Neuronal stem cell (in vitro differentiated cells): ENCODE data around the gene ANKRD18B.
"Not testable (repeated sequence)": the region's sequence is repeated elsewhere in the genome, so short reads cannot be mapped to it uniquely, and the experiment has no call there.

Experiments
- DNase-seq: peaks from one replicate; pipeline ENCODE4 v3.0.0-alpha.2; 2013; ENCODE audit warnings: low spot score
- H2AFZ ChIP-seq: one replicate; pipeline ENCODE4 v1.6.1; 2013; ENCODE audit warnings: mild to moderate bottlenecking, low read length, inconsistent platforms
- H2AK5ac ChIP-seq: 2 replicates; pipeline ENCODE4 v1.6.1; 2013; ENCODE audit warnings: low read depth, mild to moderate bottlenecking, inconsistent platforms, low read length, moderate library complexity, mixed read lengths
- H2BK120ac ChIP-seq: 2 replicates; pipeline ENCODE4 v1.6.1; 2013; ENCODE audit warnings: low read depth, mild to moderate bottlenecking, inconsistent platforms, low read length, moderate library complexity, mixed read lengths
- H2BK12ac ChIP-seq: one replicate; pipeline ENCODE4 v1.6.1; 2013; ENCODE audit warnings: low read length, inconsistent platforms
- H2BK15ac ChIP-seq: 2 replicates; pipeline ENCODE4 v1.6.1; 2013; ENCODE audit warnings: mild to moderate bottlenecking, low read length, inconsistent platforms, mixed read lengths
- H2BK5ac ChIP-seq: one replicate; pipeline ENCODE4 v1.6.1; 2013; ENCODE audit warnings: inconsistent platforms, mild to moderate bottlenecking, low read length, moderate library complexity
- H3K14ac ChIP-seq: one replicate; pipeline ENCODE4 v1.6.1; 2013; ENCODE audit warnings: low read length, inconsistent platforms
- H3K18ac ChIP-seq: 2 replicates; pipeline ENCODE4 v1.6.1; 2013; ENCODE audit warnings: low read length, inconsistent platforms
- H3K23ac ChIP-seq: 2 replicates; pipeline ENCODE4 v1.6.1; 2013; ENCODE audit warnings: low read depth, mild to moderate bottlenecking, mixed read lengths, low read length, inconsistent platforms; ENCODE audit not compliant: poor library complexity
- H3K27ac ChIP-seq: replicated peaks from 3 replicates; pipeline ENCODE4 v1.5.1; 2013; ENCODE audit warnings: low read length, inconsistent platforms
- H3K27me3 ChIP-seq, 3 experiments: 2 replicates each; pipeline ENCODE4 v1.6.1; 2013; ENCODE audit warnings: low read length in 3 of 3, mild to moderate bottlenecking in 2 of 3, inconsistent platforms in 1 of 3, low read depth in 1 of 3, mixed read lengths in 1 of 3, moderate library complexity in 1 of 3; ENCODE audit not compliant: control insufficient read depth in 3 of 3, insufficient read depth in 3 of 3
- H3K36me3 ChIP-seq, 2 donors: replicated peaks in 1 of 2; 2 replicates each; pipeline ENCODE4 v1.6.1; 2013; ENCODE audit warnings: low read length in 2 of 2; ENCODE audit not compliant: control insufficient read depth in 2 of 2, insufficient read depth in 2 of 2
- H3K4ac ChIP-seq: 2 replicates; pipeline ENCODE4 v1.6.1; 2013; ENCODE audit warnings: inconsistent platforms, mild to moderate bottlenecking, low read length, moderate library complexity
- H3K4me1 ChIP-seq, 2 donors: 1 replicate in 1 of 2; 2 replicates in 1 of 2; pipeline ENCODE4 v1.6.1; 2013; ENCODE audit warnings: low read length in 2 of 2, low read depth in 1 of 2; ENCODE audit not compliant: control insufficient read depth in 2 of 2, insufficient read depth in 1 of 2
- H3K4me2 ChIP-seq: one replicate; pipeline ENCODE4 v1.6.1; 2013; ENCODE audit warnings: mild to moderate bottlenecking, low read length, inconsistent platforms; ENCODE audit not compliant: insufficient read depth, poor library complexity, severe bottlenecking
- H3K4me3 ChIP-seq, 2 donors: 2 replicates each; pipeline ENCODE4 v1.5.1; 2013; ENCODE audit warnings: low read length in 2 of 2, mild to moderate bottlenecking in 2 of 2, inconsistent platforms in 1 of 2, moderate library complexity in 1 of 2
- H3K79me1 ChIP-seq: one replicate; pipeline ENCODE4 v1.6.1; 2013; ENCODE audit warnings: low read depth, mild to moderate bottlenecking, inconsistent platforms, low read length, moderate library complexity
- H3K9ac ChIP-seq: one replicate; pipeline ENCODE4 v1.6.1; 2013; ENCODE audit warnings: mild to moderate bottlenecking, low read depth, low read length, inconsistent platforms; ENCODE audit not compliant: poor library complexity
- H3K9me3 ChIP-seq, 2 donors: replicated peaks in 1 of 2; 2 replicates each; pipeline versions ENCODE3 to v1.6.1; 2013; ENCODE audit warnings: low read length in 2 of 2, mild to moderate bottlenecking in 2 of 2, inconsistent platforms in 1 of 2, low read depth in 1 of 2, mixed read lengths in 1 of 2, moderate library complexity in 1 of 2; ENCODE audit not compliant: control insufficient read depth in 2 of 2, insufficient read depth in 1 of 2
- H4K8ac ChIP-seq: one replicate; pipeline ENCODE4 v1.6.1; 2013; ENCODE audit warnings: low read depth, mild to moderate bottlenecking, inconsistent platforms, low read length, moderate library complexity
- H4K91ac ChIP-seq: one replicate; pipeline ENCODE4 v1.6.1; 2013; ENCODE audit warnings: low read length, low read depth, mild to moderate bottlenecking, inconsistent platforms; ENCODE audit not compliant: poor library complexity
- WGBS, 2 donors: extraction: QIAGEN DNeasy Blood & Tissue Kit; methylation state at CpG; one replicate each; pipeline ENCODE4 v1.1.7; 2013; ENCODE audit warnings: missing lambda C conversion rate in 2 of 2, mixed read lengths in 1 of 2; ENCODE audit not compliant: insufficient read length in 2 of 2, insufficient replicate concordance in 1 of 2; ENCODE audit errors: extremely low coverage in 2 of 2; 5-methylcytosine and 5-hydroxymethylcytosine counted together

The ANKRD18B gene

GRCh38 chr9:33498387-33498786 lies 25.7 kb upstream of the ANKRD18B start:
- Histone ChIP-seq H3K27me3 (no peaks in the 10 kb centered on the region), H3K4me2 (no peak overlapping the region), H3K36me3 (no peaks in the 10 kb centered on the region), H3K4me1 (no peaks in the 10 kb centered on the region), H3K23ac (no peak overlapping the region), H4K8ac (no peak overlapping the region), H3K18ac (no peak overlapping the region), H2BK12ac (no peak overlapping the region), H4K91ac (no peak overlapping the region), H3K4me3 (no peak overlapping the region), H3K79me1 (no peaks in the 10 kb centered on the region), H2BK5ac (no peak overlapping the region), H2AFZ (no peak overlapping the region), H3K14ac (no peak overlapping the region), H3K9ac (no peak overlapping the region), H2AK5ac (no peak overlapping the region), H3K4ac (no peak overlapping the region), H2BK15ac (no peak overlapping the region), H3K9me3 (no peaks in the 10 kb centered on the region), H2BK120ac (no peak overlapping the region), H3K27ac (no peak overlapping the region)
- DNase-seq, result no peak
- no CpG with 5 or more reads among the region's 1 CpG for WGBS, 2 donors

- no peak overlapping the region for H3K14ac ChIP-seq
- no peak overlapping the region for H3K18ac ChIP-seq
- no peak overlapping the region for H4K8ac ChIP-seq
- no peak overlapping the region for H3K4me3 ChIP-seq
- H3K27me3 ChIP-seq, result no peaks in the 10 kb centered on the region
- H2AFZ ChIP-seq, result no peak overlapping the region
- H3K27ac ChIP-seq, result no peak overlapping the region
- H4K91ac ChIP-seq, result no peak overlapping the region
- peaks cover 0 to 1% of the 10 kb centered on the region in 2 donors for H3K4me1 ChIP-seq
- H3K79me1 ChIP-seq, result no peaks in the 10 kb centered on the region
- no CpG with 5 or more reads among the region's 7 CpGs for WGBS, 2 donors
- no peaks in the 10 kb centered on the region for H3K9me3 ChIP-seq
- no peak for DNase-seq
- no peak overlapping the region for H2BK120ac ChIP-seq
- H3K36me3 ChIP-seq, result no peaks in the 10 kb centered on the region
- H3K23ac ChIP-seq, result no peak overlapping the region
- no peak overlapping the region for H3K9ac ChIP-seq
- no peak overlapping the region for H2BK15ac ChIP-seq
- H3K4ac ChIP-seq, result no peak overlapping the region
- no peak overlapping the region for H2AK5ac ChIP-seq
- H2BK5ac ChIP-seq, result no peak overlapping the region
- no peak overlapping the region for H2BK12ac ChIP-seq
- H3K4me2 ChIP-seq, result no peak overlapping the region
Observed at GRCh38 chr9:33506626-33507370, 17.3 kb upstream of the ANKRD18B start.

- Histone ChIP-seq H3K27ac (peak overlapping the region; percentile 84), H3K4ac (no peak overlapping the region), H2AK5ac (no peak overlapping the region), H3K9ac (peak overlapping the region; percentile 81), H2AFZ (peak overlapping the region; percentile 100), H3K23ac (peak overlapping the region; percentile 73), H4K91ac (peak overlapping the region; percentile 92), H3K79me1 (no peaks in the 10 kb centered on the region), H3K36me3 (no peaks in the 10 kb centered on the region), H3K18ac (peak overlapping the region; percentile 95), H2BK5ac (no peak overlapping the region), H3K9me3 (peaks cover 0 to 3% of the 10 kb centered on the region in 2 donors), H3K4me1 (peaks cover 0 to 1% of the 10 kb centered on the region in 2 donors), H4K8ac (no peak overlapping the region), H2BK12ac (peak overlapping the region; percentile 58), H3K4me3 (peak overlapping the region; percentile 67 to 81), H3K14ac (no peak overlapping the region), H3K4me2 (peak overlapping the region; percentile 49), H2BK15ac (no peak overlapping the region), H2BK120ac (no peak overlapping the region), H3K27me3 (no peaks in the 10 kb centered on the region)
- no peak for DNase-seq
- no CpG with 5 or more reads among the region's 32 CpGs for WGBS, 2 donors
Observed at GRCh38 chr9:33510262-33511183, 13.5 kb upstream of the ANKRD18B start.

GRCh38 chr9:33511184-33511517 lies 12.9 kb upstream of the ANKRD18B start:
- H4K91ac ChIP-seq, H4K8ac ChIP-seq, H3K4me1 ChIP-seq, H2BK15ac ChIP-seq, H3K9me3 ChIP-seq, H2AK5ac ChIP-seq, H2BK120ac ChIP-seq, H3K36me3 ChIP-seq, H2BK5ac ChIP-seq, H3K27me3 ChIP-seq, H3K79me1 ChIP-seq, H3K14ac ChIP-seq, H3K4ac ChIP-seq, DNase-seq: not testable (repeated sequence)
- Histone ChIP-seq H3K9ac (peak overlapping the region; percentile 81), H2BK12ac (peak overlapping the region; percentile 58), H2AFZ (peak overlapping the region; percentile 100), H3K23ac (peak overlapping the region; percentile 73), H3K4me2 (peak overlapping the region; percentile 49), H3K4me3 (peak overlapping the region; percentile 67 to 81), H3K18ac (peak overlapping the region; percentile 95), H3K27ac (peak overlapping the region; percentile 84)
- WGBS, 2 donors, result no CpG with 5 or more reads among the region's 8 CpGs
